ENCODE measurements around the gene ATP6V0C.

The ATP6V0C gene

GRCh38 chr16:2512735-2513404 lies 882 bp upstream of the ATP6V0C start:
- DNase-seq = peak; percentile 36

- DNase-seq = no peak
Measured at GRCh38 chr16:2514333-2515179, 804 bp downstream of the ATP6V0C start.

- no peak for DNase-seq
Measured at GRCh38 chr16:2515180-2515851, 1.6 kb downstream of the ATP6V0C start.

DNA sequence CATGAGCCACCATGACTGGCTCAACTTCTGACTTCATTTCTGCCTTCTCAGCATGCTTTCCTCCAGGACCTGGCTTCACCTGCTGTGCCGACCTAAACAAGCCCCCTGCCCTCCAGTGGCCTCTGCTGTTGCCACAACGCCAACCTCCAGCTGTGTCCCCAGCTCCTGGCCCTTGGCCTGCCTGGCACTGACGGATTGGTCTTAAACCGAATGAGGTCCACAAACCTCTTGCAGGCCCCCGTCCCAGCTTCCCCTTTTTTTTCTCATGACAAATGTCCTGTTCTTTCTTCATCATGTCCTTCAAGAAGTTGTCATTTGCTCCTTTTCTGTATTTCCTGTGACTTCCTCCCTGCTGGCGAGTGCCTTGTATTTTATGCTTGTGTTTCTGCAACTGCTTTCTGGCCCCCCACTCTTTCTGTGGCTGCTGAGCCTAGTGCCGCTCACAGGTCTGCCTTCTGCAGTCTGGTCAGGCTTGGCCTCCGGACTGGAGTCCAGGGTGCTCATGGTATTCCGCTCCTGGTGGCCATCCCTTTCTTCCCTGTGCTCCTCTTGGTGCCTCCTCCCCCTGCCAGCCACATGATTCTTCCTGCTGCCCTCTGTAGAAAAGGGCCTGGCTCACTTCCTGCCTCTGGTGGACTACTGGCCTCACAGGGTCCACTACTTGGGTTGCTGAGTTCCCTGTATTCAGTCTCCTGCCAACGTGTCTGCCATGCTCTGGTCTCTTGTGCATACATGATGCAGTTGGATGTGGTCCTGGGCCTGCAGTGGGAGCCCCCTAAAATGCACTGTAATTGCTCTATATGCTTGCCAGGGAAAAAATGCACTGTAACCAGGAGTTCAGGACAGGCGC lies 2.9 kb downstream of the ATP6V0C start:
- no peak for DNase-seq

- no peak for DNase-seq
Measured at GRCh38 chr16:2517954-2518605, 4.3 kb downstream of the ATP6V0C start.

- no peak for DNase-seq
Measured at GRCh38 chr16:2518823-2519710, 5.3 kb downstream of the ATP6V0C start.

- no peak for DNase-seq
Measured at GRCh38 chr16:2519711-2520080, 5.9 kb downstream of the ATP6V0C start.

- peak; percentile 57 for DNase-seq
Measured at GRCh38 chr16:2520097-2520783, 6.5 kb downstream of the ATP6V0C start, which contains the start of gene AMDHD2. Gene AMDHD2 (plus strand): TSS chr16:2520371. CDS start chr16:2520459, 88 bp downstream.

GRCh38 chr16:2520784-2521531 lies 7.2 kb downstream of the ATP6V0C start:
- no peak for DNase-seq

DNA sequence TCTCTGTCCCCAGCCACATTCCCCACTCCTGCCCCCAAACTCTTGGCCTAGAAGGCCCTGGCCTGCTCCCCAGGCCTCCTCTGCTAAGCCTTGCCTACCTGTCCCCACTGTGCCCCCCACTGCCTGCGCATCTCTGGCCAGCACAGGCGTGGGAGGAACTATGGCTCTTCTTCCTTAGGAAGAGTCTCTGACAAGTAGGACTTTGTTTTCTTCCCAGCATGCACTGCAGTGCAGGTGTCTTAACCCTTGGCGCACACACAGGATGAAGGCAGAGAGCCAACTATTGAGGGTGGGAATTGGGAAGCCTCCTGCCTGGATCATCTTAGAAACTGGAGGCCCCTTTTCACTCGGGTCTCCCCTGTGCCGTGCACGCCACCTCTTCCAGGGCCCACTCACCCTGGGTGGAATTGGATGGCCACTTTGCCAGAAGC lies 10.1 kb downstream of the ATP6V0C start:
- no peak for DNase-seq

GRCh38 chr16:2524339-2524938 lies 10.7 kb downstream of the ATP6V0C start:
- DNase-seq = no peak

- no peak for DNase-seq
Measured at GRCh38 chr16:2526135-2526534, 12.4 kb downstream of the ATP6V0C start.

- no peak for DNase-seq
Measured at GRCh38 chr16:2527071-2527783, 13.5 kb downstream of the ATP6V0C start.

DNA sequence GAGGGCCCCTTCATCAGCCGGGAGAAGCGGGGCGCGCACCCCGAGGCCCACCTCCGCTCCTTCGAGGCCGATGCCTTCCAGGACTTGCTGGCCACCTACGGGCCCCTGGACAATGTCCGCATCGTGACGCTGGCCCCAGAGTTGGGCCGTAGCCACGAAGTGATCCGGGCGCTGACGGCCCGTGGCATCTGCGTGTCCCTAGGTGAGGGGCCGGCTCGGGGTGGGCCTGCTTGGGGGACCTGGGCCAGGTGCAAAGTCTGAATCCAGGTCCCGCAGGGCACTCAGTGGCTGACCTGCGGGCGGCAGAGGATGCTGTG lies 14.0 kb downstream of the ATP6V0C start:
- no peak for DNase-seq

- DNase-seq = no peak
Measured at GRCh38 chr16:2528161-2529060, 14.7 kb downstream of the ATP6V0C start.

GRCh38 chr16:2529061-2529931 lies 15.5 kb downstream of the ATP6V0C start:
- no peak for DNase-seq
